GM19025 (cell line): Measurements from ENCODE around the gene ZBTB17.
"Not testable (repeated sequence)": the region's sequence is repeated elsewhere in the genome, so short reads cannot be mapped to it uniquely, and the experiment has no call there.

Experiments used
- ATAC-seq: cut with Tn5 transposase; IDR thresholded peaks from one replicate; pipeline ENCODE4 v1.9.1; 2021; ENCODE audit warnings: mild to moderate bottlenecking, low read depth, moderate library complexity; ENCODE audit not compliant: unreplicated experiment

ZBTB17 gene

DNA sequence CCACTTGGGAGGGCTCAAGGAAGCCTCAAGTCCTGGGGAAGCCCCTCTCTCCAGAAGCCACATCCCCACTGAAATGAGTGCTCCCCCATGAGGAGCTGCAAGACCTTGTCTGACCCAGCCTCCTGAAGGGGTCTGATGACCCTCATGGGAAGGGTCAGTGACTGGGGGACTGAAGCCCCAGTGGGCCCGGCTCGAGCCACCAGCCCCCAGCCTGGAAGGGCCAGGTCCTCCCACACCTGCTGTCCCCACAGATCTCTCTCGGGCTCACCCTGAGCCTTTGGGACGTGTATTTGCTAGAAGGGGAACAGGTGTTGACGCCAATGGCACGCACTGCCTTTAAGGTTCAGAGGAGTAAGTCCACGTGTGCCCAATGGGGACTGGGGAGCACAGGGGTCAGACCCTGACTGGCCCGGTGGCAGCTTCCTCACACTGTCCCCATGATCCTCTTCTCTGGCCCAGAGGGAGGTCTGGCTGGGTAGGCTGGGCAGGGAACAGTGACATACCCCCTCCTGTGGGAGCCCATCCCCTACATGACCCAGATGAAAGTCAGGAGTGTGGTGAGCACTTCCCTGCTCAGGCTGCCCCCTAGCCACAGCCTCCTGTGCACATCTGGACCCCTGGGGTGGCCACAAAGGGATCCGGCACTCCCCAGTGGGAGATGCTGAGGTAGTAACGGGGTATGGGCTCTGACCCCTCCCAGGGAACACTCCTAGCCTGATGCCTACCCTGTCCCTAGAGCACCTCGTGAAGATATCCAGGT, 15.7 kb upstream of the ZBTB17 start:
- no peak for ATAC-seq

DNA sequence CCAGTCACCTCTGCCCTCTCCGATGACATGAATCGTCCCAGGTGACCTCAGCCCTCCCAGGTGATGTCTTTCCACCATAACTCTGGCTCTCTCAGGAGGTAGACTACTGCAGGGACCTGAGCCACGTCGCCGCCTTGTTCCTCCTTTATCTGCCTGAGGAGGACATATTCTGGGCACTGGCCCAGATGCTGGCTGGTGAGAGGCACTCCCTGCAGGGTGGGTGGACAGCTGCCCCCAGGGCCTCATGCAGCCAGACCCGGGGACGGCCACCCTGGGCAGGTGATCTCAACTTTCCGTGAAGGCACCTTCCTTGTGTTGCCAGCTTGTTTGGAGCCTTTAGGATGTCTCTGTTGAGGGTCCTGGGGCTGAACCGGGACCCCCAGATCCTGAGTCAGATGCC, 13.9 kb upstream of the ZBTB17 start:
- ATAC-seq = no peak

DNA sequence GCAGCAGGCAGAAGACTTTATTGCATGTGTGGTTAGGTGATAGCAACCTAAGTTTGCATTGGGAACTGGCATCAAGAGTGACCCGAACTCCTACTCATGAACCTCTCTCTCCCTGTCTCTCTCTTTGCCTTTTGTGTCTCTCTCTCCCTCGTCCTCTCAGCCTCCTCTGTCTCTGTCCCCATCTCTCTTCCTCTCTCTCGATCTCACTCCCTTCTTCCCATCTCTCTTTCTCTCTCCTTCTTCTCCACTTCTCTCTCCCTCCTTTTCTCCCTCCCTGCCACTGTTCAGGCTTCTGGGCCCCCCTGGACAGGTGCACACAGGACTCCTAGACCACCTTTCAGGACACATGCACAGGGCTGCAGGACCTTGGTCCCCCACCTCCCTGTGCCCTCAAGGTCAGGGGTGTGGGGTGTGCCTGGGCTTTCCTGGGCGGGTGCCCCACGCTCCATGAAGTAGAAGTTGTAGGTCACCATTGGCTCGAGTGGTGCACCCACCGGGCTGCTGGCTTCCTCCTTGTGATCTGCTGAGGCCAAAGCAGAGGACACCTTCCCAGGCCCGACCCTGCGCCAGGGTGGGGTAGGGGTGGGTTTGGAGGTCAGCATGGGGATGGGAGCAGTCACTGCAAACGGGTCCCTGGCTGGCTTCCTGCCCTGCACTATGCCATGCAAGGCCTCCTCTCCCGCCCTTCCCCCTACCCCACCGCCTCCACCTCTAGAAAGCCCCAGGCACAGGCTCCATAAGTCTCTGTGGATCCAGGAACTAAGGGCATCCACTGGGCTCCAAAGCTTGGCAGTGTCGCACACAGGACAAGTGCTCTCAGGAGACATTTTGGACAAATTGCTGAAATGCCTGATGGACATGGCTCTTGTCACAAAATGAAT, 13.2 kb upstream of the ZBTB17 start:
- no peak for ATAC-seq

DNA sequence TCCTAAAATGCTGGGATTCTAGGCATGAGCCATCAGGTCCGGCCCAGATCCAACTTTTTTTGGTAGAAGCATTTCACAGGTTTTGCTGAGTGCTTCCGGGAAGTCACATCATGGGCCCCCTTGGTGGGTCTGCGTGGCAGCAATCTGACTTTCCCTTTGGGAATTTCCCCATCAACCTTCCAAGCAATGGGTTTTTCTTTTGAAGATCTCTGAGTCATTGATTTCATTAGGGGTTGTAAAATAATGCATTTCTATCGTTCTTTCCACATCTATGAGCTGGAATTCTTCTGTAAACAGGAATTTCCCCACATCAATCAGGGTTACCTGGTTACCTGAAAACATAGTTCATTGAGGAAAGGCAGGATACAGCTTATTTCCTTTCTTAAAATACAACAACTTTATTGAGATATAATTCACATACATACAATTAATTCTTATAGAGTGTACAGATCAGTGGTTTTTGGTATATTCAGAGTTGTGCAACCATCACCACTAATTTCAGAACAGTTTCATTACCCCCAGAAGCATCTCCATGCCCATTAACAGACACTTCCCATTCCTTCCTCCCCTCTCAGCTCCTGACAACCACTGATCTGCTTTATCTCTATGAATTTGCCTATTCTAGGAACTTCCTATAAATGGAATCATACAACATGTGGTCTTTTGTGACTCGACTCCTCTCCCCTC, 9.9 kb upstream of the ZBTB17 start:
- ATAC-seq = no peak

GRCh38 chr1:15983275-15983674, 7.4 kb upstream of the ZBTB17 start:
- ATAC-seq = no peak

DNA sequence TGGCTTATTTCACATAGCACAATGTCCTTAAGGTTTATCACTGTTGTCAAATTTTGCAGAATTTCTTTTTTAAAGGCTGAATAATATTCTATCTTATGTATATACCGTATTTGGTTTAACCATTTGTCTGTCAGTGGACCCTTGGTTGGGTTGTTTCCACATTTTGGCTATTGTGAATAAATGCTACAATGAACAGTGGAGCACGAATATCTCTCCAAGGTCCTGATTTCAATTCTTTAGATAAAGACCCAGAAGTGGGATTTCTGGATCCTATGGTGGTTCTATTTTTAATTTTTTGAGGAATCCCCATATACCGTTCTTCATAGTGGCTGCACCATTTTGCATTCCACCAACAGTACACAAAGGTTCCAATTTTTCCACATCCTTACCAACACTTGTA, 5.8 kb upstream of the ZBTB17 start:
- ATAC-seq = no peak

DNA sequence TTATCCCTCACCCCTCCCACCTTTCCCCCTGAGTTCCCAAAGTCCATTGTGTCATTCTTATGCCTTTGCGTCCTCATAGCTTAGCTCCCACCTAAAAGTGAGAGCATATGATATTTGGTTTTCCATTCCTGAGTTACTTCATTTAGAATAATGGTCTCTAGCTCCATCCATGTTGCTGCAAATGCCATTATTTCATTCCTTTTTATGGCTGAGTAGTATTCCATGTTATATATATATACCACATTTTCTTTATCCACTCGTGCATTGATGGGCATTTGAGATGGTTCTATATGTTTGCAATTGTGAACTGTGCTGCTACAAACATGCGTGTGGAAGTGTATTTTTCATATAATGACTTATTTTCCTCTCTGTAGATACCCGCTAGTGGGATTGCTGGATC, 2.0 kb upstream of the ZBTB17 start:
- ATAC-seq = not testable (repeated sequence)

- ATAC-seq = peak; percentile 51
These were observed 520 bp downstream of the ZBTB17 start for GRCh38 chr1:15975358-15975804.

DNA sequence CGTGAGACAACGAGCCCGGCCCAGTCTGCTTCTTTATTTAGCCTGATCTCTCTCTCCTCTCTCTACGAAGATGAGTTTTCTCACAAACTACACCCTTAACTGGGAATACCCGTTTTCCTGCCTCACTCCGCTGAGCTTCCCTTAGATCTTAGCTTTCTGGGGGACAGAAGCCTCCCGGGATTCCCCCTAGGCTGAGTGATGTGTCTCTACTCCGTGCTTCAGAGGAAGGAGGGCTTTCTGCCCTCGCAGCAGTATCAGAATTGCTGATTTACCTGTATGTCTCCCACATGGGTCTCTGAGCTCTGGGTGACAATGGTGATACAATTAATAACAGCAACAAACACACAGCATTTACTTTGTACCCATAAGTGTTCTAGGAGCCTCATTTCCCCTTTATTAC, 1.0 kb downstream of the ZBTB17 start:
- ATAC-seq = no peak

DNA sequence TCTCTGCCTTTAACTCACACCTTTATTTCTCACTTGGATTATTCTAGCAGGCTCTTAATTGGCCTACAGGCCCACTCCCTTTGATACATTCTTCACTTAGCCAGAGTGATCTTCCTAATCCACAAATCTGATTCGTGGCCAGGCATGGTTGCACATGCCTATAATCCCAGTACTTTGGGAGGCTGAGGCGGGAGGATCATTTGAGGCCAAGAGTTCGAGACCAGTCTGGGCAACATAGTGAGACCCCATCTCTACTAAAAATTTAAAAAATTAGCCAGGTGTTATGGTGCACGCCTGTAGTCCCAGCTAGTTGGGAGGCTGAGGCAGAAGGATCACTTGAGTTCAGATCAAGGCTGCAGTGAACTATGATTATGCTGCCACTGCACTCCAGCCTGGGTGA, 2.1 kb downstream of the ZBTB17 start:
- ATAC-seq = no peak

DNA sequence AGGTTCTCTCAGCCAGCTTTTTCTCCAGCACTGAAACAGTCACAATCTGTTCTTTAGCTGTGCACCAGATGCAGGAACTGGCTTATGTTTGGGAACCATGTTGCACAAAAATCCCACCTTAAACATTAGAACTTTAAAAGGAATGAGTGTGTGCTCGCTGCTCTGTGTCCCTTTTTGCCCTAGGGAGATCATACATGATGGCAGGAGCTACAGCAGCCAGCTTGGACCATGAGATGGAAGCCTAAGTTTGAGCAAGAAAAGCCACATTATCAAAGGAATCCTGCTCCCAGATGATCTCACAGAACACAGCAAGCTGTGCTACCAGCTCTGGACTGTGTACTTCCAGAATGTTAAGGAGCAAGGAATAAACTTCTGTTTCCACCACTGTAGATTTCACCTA, 3.5 kb downstream of the ZBTB17 start:
- no peak for ATAC-seq

GRCh38 chr1:15970911-15971310, 5.0 kb downstream of the ZBTB17 start:
- ATAC-seq = no peak

DNA sequence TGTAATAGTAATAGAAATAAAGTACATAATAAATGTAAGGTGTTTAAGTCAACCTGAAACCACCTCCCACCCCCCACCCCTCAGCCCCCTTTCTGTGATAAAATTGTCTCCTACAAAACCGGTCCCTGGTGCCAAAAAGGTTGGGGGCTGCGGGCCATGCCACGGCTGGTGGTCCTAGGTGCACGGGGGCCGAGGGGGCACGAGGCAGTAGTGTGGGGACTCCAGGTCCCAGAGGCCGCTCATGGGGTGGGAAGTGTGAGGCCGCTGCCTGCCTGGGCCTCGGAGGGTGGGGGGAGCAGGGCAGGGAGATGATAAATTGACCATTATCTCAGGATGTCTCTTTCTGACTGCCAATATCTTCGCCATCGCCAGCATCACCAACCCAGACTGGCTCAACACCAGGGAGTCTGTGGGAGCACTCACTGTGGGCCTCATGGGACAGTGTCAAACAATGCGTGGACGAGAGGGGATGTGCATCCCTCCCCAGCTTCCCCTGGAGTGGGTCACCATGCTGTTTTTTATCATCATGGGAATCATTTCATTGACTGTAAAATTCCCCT, 6.5 kb downstream of the ZBTB17 start:
- ATAC-seq = no peak

GRCh38 chr1:15968172-15968571, 7.7 kb downstream of the ZBTB17 start:
- no peak for ATAC-seq

DNA sequence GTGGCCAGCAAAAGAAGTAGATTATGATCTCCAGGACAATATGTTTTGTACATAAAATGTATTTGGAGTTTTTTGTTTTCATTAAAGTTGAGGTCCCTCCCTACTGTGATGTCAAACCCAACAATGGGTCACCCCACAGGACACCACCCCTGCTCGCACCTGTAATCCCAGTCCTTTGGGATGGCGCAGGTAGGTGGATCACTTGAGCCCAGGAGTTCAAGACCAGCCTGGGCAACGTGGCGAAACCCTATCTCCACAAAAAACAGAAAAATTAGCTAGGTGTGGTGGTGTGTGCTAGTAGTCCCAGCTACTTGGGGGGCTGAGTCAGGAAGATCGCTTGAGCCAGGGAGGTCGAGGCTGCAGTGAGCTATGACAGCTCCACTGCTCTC, 9.0 kb downstream of the ZBTB17 start:
- ATAC-seq = no peak

GRCh38 chr1:15966081-15966955, 9.6 kb downstream of the ZBTB17 start:
- ATAC-seq = peak; percentile 70

- ATAC-seq = no peak
These were observed 10.6 kb downstream of the ZBTB17 start for GRCh38 chr1:15965228-15965767.

DNA sequence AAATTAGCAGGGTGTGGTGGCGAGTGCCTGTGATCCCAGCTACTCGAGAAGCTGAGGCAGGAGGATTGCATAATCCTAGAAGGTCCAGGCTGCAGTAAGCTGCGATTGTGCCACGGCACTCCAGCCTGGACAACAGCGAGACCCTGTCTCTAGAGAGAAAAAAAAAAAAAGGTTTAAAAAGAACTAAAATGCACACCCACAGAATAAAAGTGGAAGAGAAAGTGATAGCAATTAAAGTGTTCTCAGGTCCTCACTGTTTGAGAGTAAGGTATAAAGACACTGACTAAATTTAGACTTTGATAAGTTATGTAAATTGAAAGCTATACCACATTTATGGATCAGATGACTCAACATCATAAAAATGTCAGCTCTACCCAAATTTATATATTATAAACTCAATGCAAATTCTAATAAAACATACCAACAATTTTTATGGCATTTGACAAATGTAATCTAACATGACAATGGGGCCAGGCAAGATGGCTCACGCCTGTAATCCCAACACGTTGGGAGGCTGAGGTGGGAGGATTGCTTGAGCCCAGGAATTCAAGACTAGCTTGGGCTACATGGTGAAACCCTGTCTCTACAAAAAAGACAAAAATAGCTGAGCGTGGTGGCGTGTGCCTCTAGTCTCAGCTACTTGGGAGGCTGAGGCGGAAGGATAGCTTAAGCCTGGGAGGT, 11.8 kb downstream of the ZBTB17 start:
- ATAC-seq = no peak

DNA sequence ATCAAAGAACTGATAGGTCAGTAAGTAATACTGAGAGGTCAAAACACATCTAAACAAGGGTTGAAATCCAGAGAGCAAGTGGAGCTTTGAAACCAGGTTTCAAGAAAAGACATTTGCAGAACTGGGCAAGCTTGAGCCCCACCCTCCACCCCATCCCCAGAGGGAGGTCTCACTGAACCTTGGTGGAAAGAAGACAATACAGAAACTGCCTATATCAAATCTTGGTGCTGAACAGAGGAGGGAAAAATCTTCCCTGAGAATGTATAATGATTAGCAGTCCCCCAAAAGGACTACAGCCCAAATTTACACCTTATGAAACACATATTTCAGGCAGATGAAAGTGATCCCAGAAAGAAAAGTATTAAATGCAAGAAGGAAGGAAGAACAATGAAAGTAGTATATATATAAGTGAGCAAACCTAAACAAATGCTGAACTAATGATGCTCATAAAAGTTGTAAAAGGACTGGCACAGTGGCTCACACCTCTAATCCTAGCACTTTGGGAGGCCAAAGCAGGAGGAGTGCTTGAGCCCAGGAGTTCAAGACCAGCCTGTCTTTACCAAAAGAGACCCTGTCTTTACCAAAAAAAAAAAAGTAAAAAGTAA, 12.4 kb downstream of the ZBTB17 start:
- ATAC-seq = no peak
